Measurements from ENCODE around the gene SIRT6. TPM values are rescaled to one million over a fixed set of nuclear protein-coding genes. Genes with fewer than 3 reads are reported as not detected.
"Not testable (repeated sequence)": the region's sequence is repeated elsewhere in the genome, so short reads cannot be mapped to it uniquely, and the experiment has no call there.

Gene SIRT6
- polyA plus RNA-seq, 3 donors: 13.6 to 18.3 (median 18.2) TPM

- H3K27ac ChIP-seq (ENCODE audit: low read depth, low read length): no peak overlapping the region
- WGBS, 3 donors: 88 to 98% (median 96%) methylated on average over 2 of the region's 2 CpGs
Measured at GRCh38 chr19:4184718-4185352, 2.5 kb upstream of the SIRT6 start.

DNA sequence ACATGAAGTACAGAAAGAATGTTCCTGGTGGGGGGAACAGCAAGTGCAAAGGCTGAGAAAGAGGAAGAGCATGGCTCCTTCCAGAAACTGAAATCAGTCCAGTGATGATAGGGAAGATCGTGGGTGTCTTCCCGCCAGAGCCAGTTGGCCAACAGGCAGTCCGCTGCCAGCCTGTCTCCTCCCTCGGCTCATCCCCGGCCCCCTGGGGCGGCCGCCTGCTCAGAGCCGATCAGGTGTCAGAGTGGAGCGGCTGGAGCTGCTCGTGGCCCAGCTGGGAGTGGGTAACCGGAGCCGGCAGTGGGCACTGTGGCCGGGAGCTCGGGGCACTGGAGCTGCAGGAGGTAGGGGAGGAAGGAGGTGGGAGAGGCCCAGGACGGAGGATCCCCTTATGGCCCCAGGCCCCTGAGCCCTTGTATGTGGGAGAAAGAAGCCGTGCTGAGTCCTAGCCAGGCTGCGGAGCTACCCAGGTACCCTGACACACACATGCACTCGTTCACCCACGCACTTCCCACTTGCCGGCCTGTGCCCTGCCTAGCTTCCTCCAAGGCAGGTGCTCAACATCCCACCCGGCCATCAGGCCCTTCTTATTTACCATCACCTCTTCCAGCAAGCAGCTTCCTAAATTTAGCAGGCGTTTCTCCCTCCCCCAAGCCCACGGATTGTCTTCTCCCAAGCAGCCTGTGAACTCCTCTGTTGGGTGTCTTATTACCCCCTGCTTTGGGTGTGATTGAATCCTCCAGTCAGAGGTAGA is 1.8 kb upstream of the SIRT6 start:
- 36 to 50% (median 43%) methylated on average over 22 to 23 of the region's 23 CpGs for WGBS, 3 donors
- H3K27ac ChIP-seq (ENCODE audit: low read depth, low read length): no peak overlapping the region

DNA sequence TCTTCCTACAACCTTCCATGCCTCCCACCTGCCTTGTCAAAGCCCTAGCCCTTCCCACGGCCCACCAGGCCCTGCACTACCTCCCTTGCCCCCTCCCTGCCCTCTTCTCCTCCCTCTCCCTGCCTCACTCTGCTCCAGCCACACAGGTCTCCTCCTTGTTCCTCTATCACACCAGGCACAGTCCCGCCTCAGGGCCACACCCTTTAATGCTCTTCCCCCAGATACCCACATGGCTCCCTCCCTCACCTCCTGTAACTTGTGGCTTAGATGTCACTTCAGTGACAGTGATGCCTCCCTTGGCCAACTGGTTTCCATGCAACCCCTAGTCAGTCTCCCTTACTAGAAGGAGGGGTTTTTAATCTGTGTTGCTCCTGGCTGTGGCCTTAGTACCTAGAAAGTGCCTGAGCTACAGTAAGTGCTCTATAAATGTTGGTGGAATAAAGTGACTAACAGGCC is 1.3 kb downstream of the SIRT6 start:
- WGBS, 3 donors: 56 to 81% (median 68%) methylated on average over 2 of the region's 2 CpGs
- H3K27ac ChIP-seq (ENCODE audit: low read depth, low read length): no peak overlapping the region

GRCh38 chr19:4178990-4179389 is 3.4 kb downstream of the SIRT6 start:
- WGBS, 3 donors: 90 to 92% (median 91%) methylated on average over 18 of the region's 18 CpGs

DNA sequence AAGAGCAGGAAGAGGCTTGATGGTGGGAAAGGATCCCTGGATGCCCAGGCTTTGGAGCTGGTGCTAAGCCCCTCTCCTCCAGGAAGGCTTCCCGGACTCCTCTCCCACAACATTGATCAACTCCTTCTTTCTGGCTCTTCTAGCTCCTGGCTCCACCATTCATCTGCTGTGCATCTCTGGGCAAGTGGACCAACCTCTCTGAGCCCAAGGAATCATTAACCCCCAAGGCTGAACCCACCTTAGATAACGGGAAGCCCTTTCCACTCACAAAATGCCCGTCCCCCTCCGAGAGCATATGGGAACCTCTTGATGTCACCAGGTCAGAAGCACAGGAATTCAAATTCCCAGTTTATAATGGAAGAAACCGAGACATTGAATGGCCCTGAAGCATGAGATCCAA is 5.2 kb downstream of the SIRT6 start:
- 94 to 98% (median 96%) methylated on average over 5 of the region's 5 CpGs for WGBS, 3 donors
- H3K27ac ChIP-seq (ENCODE audit: low read depth, low read length): no peak overlapping the region

More at GRCh38 chr19:4178990-4179389, 3.4 kb downstream of the SIRT6 start:
- H3K27ac ChIP-seq (ENCODE audit: low read depth, low read length): no peak overlapping the region

DNA sequence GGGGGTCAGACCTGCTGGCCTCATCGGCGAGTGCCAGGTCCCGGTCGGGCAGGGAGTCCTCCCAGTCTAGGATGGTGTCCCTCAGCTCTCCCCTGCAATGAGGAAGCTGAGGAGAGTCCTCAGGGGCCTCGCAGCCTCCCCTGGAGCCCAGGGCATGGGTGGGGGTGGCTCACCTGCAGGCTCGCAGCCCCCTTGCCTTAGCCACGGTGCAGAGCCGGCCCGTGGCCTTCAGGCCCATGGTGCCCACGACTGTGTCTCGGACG is 6.8 kb downstream of the SIRT6 start:
- 91 to 95% (median 94%) methylated on average over 12 of the region's 12 CpGs for WGBS, 3 donors
- no peak overlapping the region for H3K27ac ChIP-seq (ENCODE audit: low read depth, low read length)

DNA sequence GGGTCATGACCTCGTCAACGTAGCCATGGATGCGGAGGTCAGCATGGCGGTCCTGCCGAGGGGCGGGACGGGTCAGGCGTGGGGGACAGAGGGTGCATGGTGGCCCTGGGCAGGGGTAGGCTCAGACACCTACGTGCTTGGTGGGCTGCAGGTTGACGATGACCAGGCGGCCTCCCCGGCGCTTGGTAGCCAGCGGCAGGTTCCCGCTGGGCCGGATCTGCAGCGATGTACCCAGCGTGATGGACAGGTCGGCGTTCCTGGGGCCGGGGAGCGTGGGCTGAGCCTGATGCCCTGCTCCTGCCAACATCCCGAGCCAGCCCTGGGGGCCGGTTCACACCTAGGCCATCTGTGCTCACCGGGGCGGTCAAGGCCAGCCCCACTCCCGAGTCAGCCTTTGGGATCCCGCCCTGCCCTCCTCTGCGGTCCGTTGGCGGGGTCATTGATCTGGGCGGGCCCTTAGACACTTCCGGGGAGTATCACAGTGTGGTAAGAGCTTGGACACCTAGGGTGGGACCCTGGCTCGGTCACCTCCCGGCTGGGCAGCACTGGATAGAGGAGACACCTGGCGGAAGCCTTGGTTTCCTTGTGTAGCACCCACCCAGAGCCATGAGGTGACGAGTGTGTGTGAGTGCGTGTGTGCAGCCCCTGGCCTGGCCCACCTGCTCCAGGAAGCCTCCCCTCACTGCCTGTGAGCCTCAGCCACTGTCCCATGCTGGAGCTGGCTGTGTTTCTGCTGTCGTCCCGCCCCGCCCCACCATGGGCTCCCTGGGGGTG is 7.3 kb downstream of the SIRT6 start:
- H3K27ac ChIP-seq (ENCODE audit: low read depth, low read length): no peak overlapping the region
- WGBS, 3 donors: 87 to 92% (median 91%) methylated on average over 40 to 41 of the region's 41 CpGs

DNA sequence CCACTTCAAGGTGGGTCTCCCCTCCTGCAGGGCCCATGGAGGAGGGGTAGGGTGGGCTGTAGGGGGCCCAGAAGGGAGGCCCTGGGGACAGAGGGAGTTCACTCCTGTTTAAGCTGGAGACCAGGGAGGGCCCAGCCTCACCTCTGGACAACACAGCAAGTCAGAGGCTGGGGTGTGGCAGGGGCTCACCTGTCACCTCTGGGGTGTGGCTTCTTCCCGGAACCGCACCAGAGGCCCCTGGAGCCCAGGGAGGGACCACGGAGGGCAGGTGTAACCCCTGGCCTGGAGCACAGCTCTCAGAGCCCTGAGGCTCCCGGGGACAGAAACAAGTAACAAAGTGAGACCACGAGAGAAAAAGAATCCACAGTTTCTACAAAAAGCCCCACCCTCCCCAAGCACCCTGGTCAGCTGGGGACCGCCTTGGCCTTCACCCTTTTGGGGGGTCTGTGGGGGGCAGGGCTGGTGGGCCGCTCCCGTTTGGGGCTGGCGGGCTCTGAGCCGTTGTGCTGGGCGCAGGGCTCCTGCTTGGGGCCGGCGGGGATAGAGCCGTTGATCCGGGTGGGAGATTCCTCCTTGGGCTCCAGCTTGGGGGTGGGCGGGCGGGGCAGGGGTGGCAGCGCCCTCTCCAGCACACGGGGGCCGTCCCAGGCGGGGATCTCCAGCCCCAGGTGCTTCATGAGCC is 8.0 kb downstream of the SIRT6 start:
- 81 to 86% (median 84%) methylated on average over 20 to 21 of the region's 21 CpGs for WGBS, 3 donors
- no peak overlapping the region for H3K27ac ChIP-seq (ENCODE audit: low read depth, low read length)

DNA sequence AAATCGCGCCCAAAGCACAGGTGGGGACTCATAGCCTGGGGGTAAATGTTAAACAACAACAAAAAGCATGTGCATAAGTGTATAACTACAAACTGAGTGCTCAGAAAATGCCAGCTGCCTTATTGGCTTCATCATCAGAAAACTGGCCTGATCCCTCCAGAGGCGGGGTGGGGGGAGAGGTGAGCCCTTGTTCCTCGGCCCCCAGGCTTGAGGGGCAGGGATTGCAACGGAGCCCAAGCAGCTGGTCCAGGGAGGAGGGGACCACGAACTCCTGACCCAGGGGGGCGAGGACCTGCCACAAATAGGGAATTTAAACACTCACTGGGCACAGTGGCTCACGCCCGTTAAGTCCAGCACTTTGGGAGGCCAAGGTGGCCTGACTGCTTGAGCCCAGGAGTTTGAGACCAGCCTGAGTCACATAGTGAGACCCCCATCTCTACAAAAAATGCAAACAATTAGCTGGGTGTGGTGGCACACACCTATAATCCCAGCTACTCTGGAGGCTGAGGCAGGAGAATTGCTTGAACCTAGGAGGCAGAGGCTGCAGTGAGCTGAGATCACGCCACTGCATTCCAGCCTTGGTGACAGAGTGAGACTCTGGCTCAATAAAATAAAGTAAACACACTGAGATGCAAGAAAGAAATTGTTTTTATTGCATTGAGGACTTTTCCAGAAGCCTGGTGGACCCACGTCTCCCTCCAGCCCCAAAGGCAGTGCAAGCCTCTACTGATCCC is 8.7 kb downstream of the SIRT6 start:
- H3K27ac ChIP-seq (ENCODE audit: low read depth, low read length): no peak overlapping the region
- WGBS, 3 donors: 37 to 53% (median 42%) methylated on average over 10 to 11 of the region's 11 CpGs

GRCh38 chr19:4172861-4173473 is 9.4 kb downstream of the SIRT6 start:
- no peak overlapping the region for H3K27ac ChIP-seq (ENCODE audit: low read depth, low read length)
- WGBS, 3 donors: 6% methylated on average over 42 to 45 of the region's 45 CpGs

- H3K27ac ChIP-seq (ENCODE audit: low read depth, low read length): no peak overlapping the region
- WGBS, 3 donors: 56 to 59% (median 59%) methylated on average over 21 to 22 of the region's 22 CpGs
Measured at GRCh38 chr19:4171676-4172075, 10.7 kb downstream of the SIRT6 start.

DNA sequence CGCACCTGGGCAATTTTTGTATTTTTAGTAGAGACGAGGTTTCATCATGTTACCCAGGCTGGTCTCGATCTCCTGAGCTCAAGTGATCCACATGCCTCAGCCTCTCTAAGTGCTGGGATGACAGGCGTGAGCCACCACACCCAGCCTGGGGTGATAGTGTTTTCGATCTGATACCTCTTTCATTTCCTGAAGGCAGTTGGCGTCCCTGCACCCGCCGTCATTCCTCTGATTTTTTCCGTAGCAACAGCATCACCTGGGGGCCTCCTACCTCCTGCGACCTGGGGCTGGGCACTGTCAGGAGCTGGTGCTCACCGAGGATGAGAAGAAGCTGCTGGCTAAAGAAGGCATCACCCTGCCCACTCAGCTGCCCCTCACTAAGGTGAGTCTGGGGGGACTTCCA is 18.1 kb downstream of the SIRT6 start:
- WGBS, 3 donors: 50 to 62% (median 62%) methylated on average over 11 of the region's 11 CpGs

GRCh38 chr19:4161415-4162077 is 20.8 kb downstream of the SIRT6 start:
- WGBS, 3 donors: 76 to 79% (median 78%) methylated on average over 7 of the region's 7 CpGs
- no peak overlapping the region for H3K27ac ChIP-seq (ENCODE audit: low read depth, low read length)

More for the DNA sequence above, 18.1 kb downstream of the SIRT6 start:
- H3K27ac ChIP-seq (ENCODE audit: low read depth, low read length): no peak overlapping the region

DNA sequence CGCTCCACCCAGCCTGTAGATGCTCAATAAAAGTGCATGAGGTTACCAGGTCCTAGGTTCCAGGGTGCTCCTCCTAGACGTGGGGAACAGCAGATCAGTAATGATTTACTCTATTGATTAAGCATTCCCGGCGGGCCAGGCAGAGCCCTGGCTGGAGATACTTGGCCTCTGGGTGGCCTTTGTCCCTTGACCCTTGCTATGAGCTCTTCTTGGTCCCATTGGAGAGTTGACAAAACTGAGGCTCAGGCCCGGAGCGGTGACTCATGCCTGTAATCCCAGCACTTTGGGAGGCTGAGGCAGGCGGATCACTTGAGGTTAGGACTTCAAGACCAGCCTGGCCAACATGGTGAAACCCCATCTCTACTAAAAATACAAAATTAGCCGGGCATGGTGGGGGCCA is 24.4 kb downstream of the SIRT6 start:
- 60 to 74% (median 71%) methylated on average over 8 of the region's 8 CpGs for WGBS, 3 donors
- H3K27ac ChIP-seq (ENCODE audit: low read depth, low read length): not testable (repeated sequence)

DNA sequence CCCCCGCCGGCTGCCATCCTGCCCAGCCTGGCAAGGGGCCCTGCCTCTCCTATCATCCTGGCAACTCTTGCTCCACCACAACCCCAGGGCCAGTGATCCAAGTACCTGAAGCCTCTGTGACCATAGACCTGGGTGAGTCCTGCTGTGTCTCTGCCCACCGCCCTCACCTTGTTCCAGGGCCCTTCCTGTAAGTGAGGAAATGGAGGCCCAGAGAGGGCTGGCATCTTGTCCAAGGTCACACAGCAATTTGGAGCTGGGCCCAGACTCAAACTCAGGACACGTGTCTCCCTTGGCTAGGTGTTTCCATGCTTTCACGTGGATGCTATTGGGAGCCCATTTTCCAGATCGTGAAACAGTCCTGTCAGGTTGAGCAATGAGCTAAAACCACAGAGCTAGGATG is 25.2 kb downstream of the SIRT6 start:
- WGBS, 3 donors: 43 to 70% (median 68%) methylated on average over 6 of the region's 6 CpGs
- no peak overlapping the region for H3K27ac ChIP-seq (ENCODE audit: low read depth, low read length)

GRCh38 chr19:4154571-4155312 is 27.6 kb downstream of the SIRT6 start:
- no peak overlapping the region for H3K27ac ChIP-seq (ENCODE audit: low read depth, low read length)
- 77 to 80% (median 79%) methylated on average over 21 of the region's 21 CpGs for WGBS, 3 donors
